GM12872 (cell line): ENCODE data around the gene CCDC33.

Source experiments
- CTCF ChIP-seq: IDR thresholded peaks from 3 replicates; pipeline ENCODE4 v1.5.1; 2011; ENCODE audit warnings: low read depth, mild to moderate bottlenecking, low read length, moderate library complexity; ENCODE audit not compliant: insufficient read depth

CCDC33 gene

GRCh38 chr15:74215958-74216357, 20.2 kb upstream of the CCDC33 start:
- no peak for TF ChIP-seq CTCF

- TF ChIP-seq CTCF, result no peak
Observed at GRCh38 chr15:74216949-74217348, 19.2 kb upstream of the CCDC33 start.

GRCh38 chr15:74217907-74218885, 17.9 kb upstream of the CCDC33 start:
- TF ChIP-seq CTCF, result no peak

GRCh38 chr15:74220475-74221248, 15.5 kb upstream of the CCDC33 start:
- TF ChIP-seq CTCF, result no peak

- TF ChIP-seq CTCF, result no peak
Observed at GRCh38 chr15:74221399-74222239, 14.5 kb upstream of the CCDC33 start.

- TF ChIP-seq CTCF, result no peak
Observed at GRCh38 chr15:74222240-74223119, 13.6 kb upstream of the CCDC33 start.
